Measurements from ENCODE around the gene YKT6.

DNA sequence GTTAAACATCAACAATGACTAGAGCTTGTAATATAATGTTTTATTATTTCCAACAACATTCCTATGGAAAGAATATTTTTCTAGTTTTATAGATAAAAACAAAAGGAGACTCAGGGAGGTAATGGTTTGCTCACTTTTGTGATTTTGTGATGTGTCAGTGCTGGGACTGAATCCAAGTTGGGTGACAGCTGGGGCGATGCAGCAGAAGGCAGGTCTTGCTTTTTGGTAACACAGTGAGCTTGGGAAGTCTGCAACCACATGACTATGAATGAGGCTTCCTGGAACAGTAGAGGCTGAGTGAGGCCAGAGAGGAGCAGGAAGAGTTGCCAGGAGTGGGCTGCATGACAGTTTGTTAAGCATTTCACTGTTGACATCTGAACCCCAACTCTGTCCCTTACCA lies 4.9 kb upstream of the YKT6 start:
- no peak for TF ChIP-seq POLR2AphosphoS5 (IDR thresholded peaks at IDR 0.05; ENCODE audit: low read depth, low read length)
- TF ChIP-seq, protein P1, sequence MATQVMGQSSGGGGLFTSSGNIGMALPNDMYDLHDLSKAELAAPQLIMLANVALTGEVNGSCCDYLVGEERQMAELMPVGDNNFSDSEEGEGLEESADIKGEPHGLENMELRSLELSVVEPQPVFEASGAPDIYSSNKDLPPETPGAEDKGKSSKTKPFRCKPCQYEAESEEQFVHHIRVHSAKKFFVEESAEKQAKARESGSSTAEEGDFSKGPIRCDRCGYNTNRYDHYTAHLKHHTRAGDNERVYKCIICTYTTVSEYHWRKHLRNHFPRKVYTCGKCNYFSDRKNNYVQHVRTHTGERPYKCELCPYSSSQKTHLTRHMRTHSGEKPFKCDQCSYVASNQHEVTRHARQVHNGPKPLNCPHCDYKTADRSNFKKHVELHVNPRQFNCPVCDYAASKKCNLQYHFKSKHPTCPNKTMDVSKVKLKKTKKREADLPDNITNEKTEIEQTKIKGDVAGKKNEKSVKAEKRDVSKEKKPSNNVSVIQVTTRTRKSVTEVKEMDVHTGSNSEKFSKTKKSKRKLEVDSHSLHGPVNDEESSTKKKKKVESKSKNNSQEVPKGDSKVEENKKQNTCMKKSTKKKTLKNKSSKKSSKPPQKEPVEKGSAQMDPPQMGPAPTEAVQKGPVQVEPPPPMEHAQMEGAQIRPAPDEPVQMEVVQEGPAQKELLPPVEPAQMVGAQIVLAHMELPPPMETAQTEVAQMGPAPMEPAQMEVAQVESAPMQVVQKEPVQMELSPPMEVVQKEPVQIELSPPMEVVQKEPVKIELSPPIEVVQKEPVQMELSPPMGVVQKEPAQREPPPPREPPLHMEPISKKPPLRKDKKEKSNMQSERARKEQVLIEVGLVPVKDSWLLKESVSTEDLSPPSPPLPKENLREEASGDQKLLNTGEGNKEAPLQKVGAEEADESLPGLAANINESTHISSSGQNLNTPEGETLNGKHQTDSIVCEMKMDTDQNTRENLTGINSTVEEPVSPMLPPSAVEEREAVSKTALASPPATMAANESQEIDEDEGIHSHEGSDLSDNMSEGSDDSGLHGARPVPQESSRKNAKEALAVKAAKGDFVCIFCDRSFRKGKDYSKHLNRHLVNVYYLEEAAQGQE (IDR thresholded peaks at IDR 0.05; ENCODE audit: insufficient read depth in 1 of 2, low read depth in 2 of 2, low read length in 2 of 2): no peak
- TF ChIP-seq SIN3A (IDR thresholded peaks at IDR 0.05; ENCODE audit: borderline replicate concordance, insufficient read depth, low read length): no peak

Measured in PFSK-1 (cell line).